ENCODE data around the gene STOM. TPM values are rescaled to one million over a fixed set of nuclear protein-coding genes. Genes with fewer than 3 reads are reported as not detected.

The STOM gene
- polyA plus RNA-seq, 1 of the 3 experiments (the other 2 are of a cell fraction) = 40.5 TPM

- WGBS (ENCODE audit: low lambda C conversion rate) = 88% methylated on average over 1 of the region's 2 CpGs
- Histone ChIP-seq H3K27me3 (ENCODE audit: insufficient read depth) (no peaks in the 10 kb centered on the region), H3K9me2 (no peaks in the 10 kb centered on the region), H3F3A (replicated peaks; ENCODE audit: insufficient read depth) (no peaks in the 10 kb centered on the region), H3K4me3 (ENCODE audit: low read depth in 2 of 2, low read length in 1 of 2) (no peak overlapping the region), H4K20me1 (ENCODE audit: insufficient read depth) (no peaks in the 10 kb centered on the region), H3K9ac (no peak overlapping the region), H3K27ac (ENCODE audit: low read depth in 2 of 2, low read length in 1 of 2) (no peak overlapping the region), H2AFZ (ENCODE audit: low read depth) (no peak overlapping the region), H3K79me2 (ENCODE audit: insufficient read depth) (no peaks in the 10 kb centered on the region), H3K4me1 (ENCODE audit: control insufficient read depth in 1 of 2, insufficient read depth in 2 of 2, low read depth in 1 of 2, low read length in 1 of 2) (no peaks in the 10 kb centered on the region), H3K4me2 (no peak overlapping the region), H3K9me3 (no peaks in the 10 kb centered on the region), H3K36me3 (replicated peaks in 1 of 2; ENCODE audit: control insufficient read depth in 1 of 2, insufficient read depth in 2 of 2, low read length in 1 of 2) (peaks cover 16 to 51% of the 10 kb centered on the region in 2 experiments)
- ChIA-PET CTCF (interaction anchor here (1.3 to 5.4 kb wide), 2 partner anchors 12 to 94 kb away, joined by 5 to 55 read pairs; no protein-coding TSS in a partner anchor), POLR2A (no interaction called here)
- TF ChIP-seq CHD2 (IDR thresholded peaks at IDR 0.05; ENCODE audit: low read length, partially characterized antibody) (no peak), NRF1 (IDR thresholded peaks at IDR 0.05; ENCODE audit: low read depth, low read length) (no peak), GABPA (IDR thresholded peaks at IDR 0.05; ENCODE audit: low read depth) (no peak), RCOR1 (IDR thresholded peaks at IDR 0.05; ENCODE audit: low read length) (no peak), JUND (IDR thresholded peaks at IDR 0.05) (no peak), RFX5 (IDR thresholded peaks at IDR 0.05; ENCODE audit: low read length) (no peak), FOSL2 (IDR thresholded peaks at IDR 0.05; ENCODE audit: borderline replicate concordance, low read depth) (no peak), CTCF (IDR thresholded peaks at IDR 0.05) (no peak), POLR2AphosphoS5 (IDR thresholded peaks at IDR 0.05; ENCODE audit: low read depth, low read length) (no peak), TAF1 (IDR thresholded peaks at IDR 0.05; ENCODE audit: borderline replicate concordance, low read depth, low read length) (no peak), EZH2phosphoT487 (IDR thresholded peaks at IDR 0.05; ENCODE audit: borderline replicate concordance, low read depth) (no peak), MEF2A (IDR thresholded peaks at IDR 0.05; ENCODE audit: borderline replicate concordance, low read depth) (no peak), PBX3 (IDR thresholded peaks at IDR 0.05) (no peak), ZBTB33 (IDR thresholded peaks at IDR 0.05; ENCODE audit: borderline replicate concordance, low read depth) (no peak), MXI1 (IDR thresholded peaks at IDR 0.05; ENCODE audit: low read depth, low read length) (no peak), EP300 (IDR thresholded peaks at IDR 0.05; ENCODE audit: borderline replicate concordance in 1 of 2, low read depth in 1 of 2, low read length in 1 of 2) (no peak)
- TF ChIP-seq, protein P1, sequence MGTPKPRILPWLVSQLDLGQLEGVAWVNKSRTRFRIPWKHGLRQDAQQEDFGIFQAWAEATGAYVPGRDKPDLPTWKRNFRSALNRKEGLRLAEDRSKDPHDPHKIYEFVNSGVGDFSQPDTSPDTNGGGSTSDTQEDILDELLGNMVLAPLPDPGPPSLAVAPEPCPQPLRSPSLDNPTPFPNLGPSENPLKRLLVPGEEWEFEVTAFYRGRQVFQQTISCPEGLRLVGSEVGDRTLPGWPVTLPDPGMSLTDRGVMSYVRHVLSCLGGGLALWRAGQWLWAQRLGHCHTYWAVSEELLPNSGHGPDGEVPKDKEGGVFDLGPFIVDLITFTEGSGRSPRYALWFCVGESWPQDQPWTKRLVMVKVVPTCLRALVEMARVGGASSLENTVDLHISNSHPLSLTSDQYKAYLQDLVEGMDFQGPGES (IDR thresholded peaks at IDR 0.05; ENCODE audit: low read depth, low read length) = no peak
- DNase-seq = no peak
Observed at GRCh38 chr9:121307976-121308375, 62.1 kb downstream of the STOM start.
